ENCODE results near the gene BCAP31.
"Not testable (repeated sequence)": the region's sequence is repeated elsewhere in the genome, so short reads cannot be mapped to it uniquely, and the experiment has no call there.

- TF ChIP-seq TCF4 (CRISPR knock-in tag; IDR thresholded peaks at IDR 0.05; ENCODE audit: borderline replicate concordance); CSRNP3 (CRISPR knock-in tag; IDR thresholded peaks at IDR 0.05); POU6F1 (CRISPR knock-in tag; IDR thresholded peaks at IDR 0.05; ENCODE audit: borderline replicate concordance, low read depth); ISL1 (CRISPR knock-in tag; IDR thresholded peaks at IDR 0.05); CREB5 (CRISPR knock-in tag; IDR thresholded peaks at IDR 0.05; ENCODE audit: low read depth); CSDC2 (CRISPR knock-in tag; IDR thresholded peaks at IDR 0.05); GLIS3 (CRISPR knock-in tag; IDR thresholded peaks at IDR 0.05); RARB (CRISPR knock-in tag; IDR thresholded peaks at IDR 0.05); ZFP3 (CRISPR knock-in tag; IDR thresholded peaks at IDR 0.05); PATZ1 (CRISPR knock-in tag; IDR thresholded peaks at IDR 0.05; ENCODE audit: borderline replicate concordance); BACH2 (CRISPR knock-in tag; IDR thresholded peaks at IDR 0.05; ENCODE audit: borderline replicate concordance); OSR1 (CRISPR knock-in tag; IDR thresholded peaks at IDR 0.05); PPARA (CRISPR knock-in tag; IDR thresholded peaks at IDR 0.05; ENCODE audit: borderline replicate concordance); ZFP30 (CRISPR knock-in tag; IDR thresholded peaks at IDR 0.05): not testable (repeated sequence)
These were observed 18.7 kb upstream of the BCAP31 start for GRCh38 chrX:153742796-153743467.
